OCI-LY3 (cell line): ENCODE measurements around the gene PTPN20.
A peak's percentile ranks its signal among the peaks of the same experiment; 100 is the strongest.

Experiments used
- H2AFZ ChIP-seq: fragments of 200-600, 300-600 bp; shearing (Covaris generic); 2 replicates; pipeline ENCODE4 v1.6.0; 2014; ENCODE audit warnings: antibody characterized with exemption, low read depth, low read length
- H3K27ac ChIP-seq: fragments of 200-600, 300-600 bp; sonication (generic); 2 replicates; pipeline ENCODE4 v1.5.1; 2014; ENCODE audit warnings: mild to moderate bottlenecking, low read length, moderate library complexity, mixed read lengths
- H3K27me3 ChIP-seq: fragments of 200-600, 300-600 bp; sonication (generic); 2 replicates; pipeline ENCODE4 v1.6.1; 2014; ENCODE audit warnings: low read depth, low read length, mixed read lengths
- H3K36me3 ChIP-seq: fragments of 200-600, 300-600 bp; sonication (generic); replicated peaks from 2 replicates; pipeline ENCODE3; 2014; ENCODE audit warnings: low read depth, low read length, mixed read lengths
- H3K4me1 ChIP-seq: fragments of 300-600, 200-600 bp; sonication (generic); 2 replicates; pipeline ENCODE4 v1.6.1; 2014; ENCODE audit warnings: low read length, mixed read lengths
- H3K4me2 ChIP-seq: fragments of 200-600, 300-600 bp; sonication (generic); 2 replicates; pipeline ENCODE4 v1.6.1; 2014; ENCODE audit warnings: low read length, mixed read lengths
- H3K4me3 ChIP-seq: fragments of 300-600, 200-600 bp; sonication (generic); 2 replicates; pipeline ENCODE4 v1.5.1; 2014; ENCODE audit warnings: antibody characterized with exemption, mild to moderate bottlenecking, low read length, moderate library complexity
- H3K79me2 ChIP-seq: fragments of 300-600, 200-600 bp; shearing (Covaris generic); 2 replicates; pipeline ENCODE4 v1.6.1; 2014; ENCODE audit warnings: mild to moderate bottlenecking, low read length, mixed read lengths
- H3K9ac ChIP-seq: fragments of 300-600, 200-600 bp; shearing (Covaris generic); 2 replicates; pipeline ENCODE4 v1.6.0; 2014; ENCODE audit warnings: mild to moderate bottlenecking, low read length, moderate library complexity
- H3K9me3 ChIP-seq: fragments of 200-600, 300-600 bp; shearing (Covaris generic); 2 replicates; pipeline ENCODE4 v1.6.1; 2014; ENCODE audit warnings: low read length, mixed read lengths; ENCODE audit not compliant: insufficient read depth
- H4K20me1 ChIP-seq: fragments of 200-600, 300-600 bp; sonication (generic); 2 replicates; pipeline ENCODE4 v1.6.1; 2016; ENCODE audit warnings: low read length, mixed read lengths; ENCODE audit not compliant: insufficient read depth
- EZH2phosphoT487 ChIP-seq: fragments of 200-600 bp; shearing (Covaris generic); IDR thresholded peaks from 2 replicates; pipeline ENCODE4 v1.6.1; 2018; ENCODE audit warnings: antibody characterized with exemption, mixed run types, low read depth
- TF ChIP-seq, protein P1 (sequence below): fragments of 200-600, 300-600 bp; sonication (generic); IDR thresholded peaks from 2 replicates; pipeline ENCODE4 v1.5.1; 2014; ENCODE audit warnings: antibody characterized with exemption, low read length, low read depth

The PTPN20 gene

DNA sequence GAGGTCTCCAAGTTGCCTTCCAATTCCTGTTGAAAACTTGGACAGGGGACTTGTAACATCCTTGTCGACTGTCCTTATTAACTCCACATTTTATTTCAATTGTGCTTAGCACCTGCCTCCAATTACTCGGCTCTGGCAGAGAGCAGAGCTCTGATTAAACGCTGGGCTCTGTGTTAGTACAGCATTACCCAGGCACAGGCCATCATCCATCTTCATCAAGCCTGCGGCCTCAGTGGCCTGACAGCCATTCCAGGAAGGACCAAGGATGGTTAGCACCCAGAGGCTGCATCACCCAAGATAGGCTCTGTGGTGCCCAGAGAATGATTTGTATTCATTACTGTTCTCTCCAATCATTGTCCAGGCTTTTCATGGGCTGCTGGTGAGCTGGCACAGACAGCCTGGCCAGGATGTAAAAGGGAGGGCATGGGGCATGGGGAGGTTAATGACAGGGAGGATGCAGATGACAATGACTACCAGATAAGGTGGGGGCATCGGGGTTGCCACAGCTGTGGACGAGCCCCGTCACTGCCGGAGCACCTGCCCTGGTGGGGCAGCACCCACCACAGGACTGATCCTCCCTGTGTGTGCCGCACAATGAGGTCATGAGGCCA, 123.3 kb downstream of the PTPN20 start:
- Histone ChIP-seq H3K4me1 (peaks cover 14% of the 10 kb centered on the region), H3K9ac (no peak overlapping the region), H3K9me3 (no peaks in the 10 kb centered on the region), H2AFZ (no peak overlapping the region), H3K79me2 (no peaks in the 10 kb centered on the region), H3K36me3 (no peaks in the 10 kb centered on the region), H3K4me3 (no peak overlapping the region), H4K20me1 (no peaks in the 10 kb centered on the region), H3K27ac (no peak overlapping the region), H3K27me3 (no peaks in the 10 kb centered on the region), H3K4me2 (peak overlapping the region; percentile 24; the same call in 1 of the 2 replicates)
- TF ChIP-seq EZH2phosphoT487, result no peak
- TF ChIP-seq, protein P1, sequence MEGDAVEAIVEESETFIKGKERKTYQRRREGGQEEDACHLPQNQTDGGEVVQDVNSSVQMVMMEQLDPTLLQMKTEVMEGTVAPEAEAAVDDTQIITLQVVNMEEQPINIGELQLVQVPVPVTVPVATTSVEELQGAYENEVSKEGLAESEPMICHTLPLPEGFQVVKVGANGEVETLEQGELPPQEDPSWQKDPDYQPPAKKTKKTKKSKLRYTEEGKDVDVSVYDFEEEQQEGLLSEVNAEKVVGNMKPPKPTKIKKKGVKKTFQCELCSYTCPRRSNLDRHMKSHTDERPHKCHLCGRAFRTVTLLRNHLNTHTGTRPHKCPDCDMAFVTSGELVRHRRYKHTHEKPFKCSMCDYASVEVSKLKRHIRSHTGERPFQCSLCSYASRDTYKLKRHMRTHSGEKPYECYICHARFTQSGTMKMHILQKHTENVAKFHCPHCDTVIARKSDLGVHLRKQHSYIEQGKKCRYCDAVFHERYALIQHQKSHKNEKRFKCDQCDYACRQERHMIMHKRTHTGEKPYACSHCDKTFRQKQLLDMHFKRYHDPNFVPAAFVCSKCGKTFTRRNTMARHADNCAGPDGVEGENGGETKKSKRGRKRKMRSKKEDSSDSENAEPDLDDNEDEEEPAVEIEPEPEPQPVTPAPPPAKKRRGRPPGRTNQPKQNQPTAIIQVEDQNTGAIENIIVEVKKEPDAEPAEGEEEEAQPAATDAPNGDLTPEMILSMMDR, result no peak

GRCh38 chr10:47035171-47035818, 124.1 kb downstream of the PTPN20 start:
- no peak overlapping the region for H3K27ac ChIP-seq
- no peaks in the 10 kb centered on the region for H4K20me1 ChIP-seq
- H3K36me3 ChIP-seq, result no peaks in the 10 kb centered on the region
- TF ChIP-seq, protein P1, result no peak
- TF ChIP-seq EZH2phosphoT487, result no peak
- no peak overlapping the region for H3K4me3 ChIP-seq
- no peaks in the 10 kb centered on the region for H3K9me3 ChIP-seq
- H2AFZ ChIP-seq, result no peak overlapping the region
- H3K79me2 ChIP-seq, result no peaks in the 10 kb centered on the region
- H3K4me2 ChIP-seq, result 0 out of 2 replicates have a peak overlapping the region, but pooled peaks have one; percentile 24
- no peak overlapping the region for H3K9ac ChIP-seq
- no peaks in the 10 kb centered on the region for H3K27me3 ChIP-seq
- H3K4me1 ChIP-seq, result peaks cover 14% of the 10 kb centered on the region

DNA sequence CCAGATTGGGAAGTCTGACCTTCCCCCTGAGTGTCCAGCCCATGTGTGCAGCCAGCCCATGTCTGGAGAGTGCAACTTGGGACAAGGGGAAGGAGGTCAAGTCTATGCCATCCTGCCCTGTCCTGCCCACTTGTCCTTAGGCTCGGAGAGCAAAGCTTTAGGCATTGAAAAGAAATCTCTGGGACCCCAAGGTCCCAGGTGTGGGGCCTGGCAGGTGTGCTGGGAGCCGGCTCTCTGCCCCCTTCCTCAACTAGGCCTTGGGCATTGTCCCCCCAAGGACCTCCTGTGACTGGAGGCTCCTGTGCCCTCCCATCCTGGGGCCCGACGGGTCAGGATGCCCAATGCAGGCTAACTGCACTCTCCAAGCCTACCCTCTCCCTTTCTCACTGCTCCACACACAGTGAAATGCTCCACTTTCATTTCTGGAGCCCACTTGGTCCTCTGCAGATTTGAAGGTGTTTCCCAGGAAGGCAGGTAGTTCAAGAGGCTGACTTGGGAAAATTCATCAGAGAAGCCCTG, 124.7 kb downstream of the PTPN20 start:
- H3K4me2 ChIP-seq, result no peak overlapping the region

GRCh38 chr10:47036771-47037170, 125.5 kb downstream of the PTPN20 start:
- Histone ChIP-seq H3K9ac (no peak overlapping the region), H3K4me2 (no peak overlapping the region), H3K4me1 (peaks cover 14% of the 10 kb centered on the region), H3K36me3 (no peaks in the 10 kb centered on the region), H3K4me3 (no peak overlapping the region), H3K9me3 (no peaks in the 10 kb centered on the region), H4K20me1 (no peaks in the 10 kb centered on the region), H3K27ac (no peak overlapping the region), H3K79me2 (no peaks in the 10 kb centered on the region), H2AFZ (no peak overlapping the region), H3K27me3 (no peaks in the 10 kb centered on the region)
- TF ChIP-seq EZH2phosphoT487, result no peak
- TF ChIP-seq, protein P1, result no peak

More for the DNA sequence above, 124.7 kb downstream of the PTPN20 start:
- TF ChIP-seq, protein P1, result no peak
- TF ChIP-seq EZH2phosphoT487, result no peak
- Histone ChIP-seq H3K9me3 (no peaks in the 10 kb centered on the region), H3K9ac (no peak overlapping the region), H4K20me1 (no peaks in the 10 kb centered on the region), H3K36me3 (no peaks in the 10 kb centered on the region), H3K4me1 (peaks cover 14% of the 10 kb centered on the region), H3K79me2 (no peaks in the 10 kb centered on the region), H3K4me3 (no peak overlapping the region), H3K27me3 (no peaks in the 10 kb centered on the region), H3K27ac (no peak overlapping the region), H2AFZ (no peak overlapping the region)
